Hypothalamus (tissue), 51 donors: ENCODE data around the gene B4GALNT3.
A peak's percentile ranks its signal among the peaks of the same experiment; 100 is the strongest.
"Not testable (repeated sequence)": the region's sequence is repeated elsewhere in the genome, so short reads cannot be mapped to it uniquely, and the experiment has no call there.

Experiments used
- DNase-seq, 51 donors: peaks; one replicate each; lab custom pipeline; 2025; lab: John Stamatoyannopoulos, UW

The B4GALNT3 gene

GRCh38 chr12:570921-571794 is 111.4 kb downstream of the B4GALNT3 start:
- DNase-seq = peak in 11 of 51 donors; percentile 13 to 56 (median 25)

- DNase-seq = no peak
These were observed 112.2 kb downstream of the B4GALNT3 start for GRCh38 chr12:571795-572531.

GRCh38 chr12:572532-572899 is 112.8 kb downstream of the B4GALNT3 start:
- no peak for DNase-seq

DNA sequence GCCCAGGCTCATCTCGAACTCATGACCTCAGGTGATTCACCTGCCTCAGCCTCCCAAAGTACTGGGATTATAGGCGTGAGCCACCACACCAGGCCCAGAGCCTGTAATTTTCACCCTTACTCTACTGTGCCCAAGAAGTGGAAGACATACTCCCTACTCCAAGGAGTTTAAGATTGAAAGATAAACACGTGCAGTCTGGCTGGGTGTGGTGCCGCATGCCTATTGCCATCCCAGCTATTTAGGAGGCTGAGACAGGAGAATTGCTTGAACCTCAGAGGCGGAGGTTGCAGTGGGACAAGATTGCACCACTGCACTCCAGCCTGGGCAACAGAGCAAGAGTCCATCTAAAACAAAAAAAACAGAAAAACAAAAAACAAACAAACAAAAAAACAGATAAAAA is 113.5 kb downstream of the B4GALNT3 start:
- DNase-seq = no peak

- DNase-seq = no peak
These were observed 114.9 kb downstream of the B4GALNT3 start for GRCh38 chr12:574475-575128.

GRCh38 chr12:575129-575502 is 115.4 kb downstream of the B4GALNT3 start:
- DNase-seq = no peak

DNA sequence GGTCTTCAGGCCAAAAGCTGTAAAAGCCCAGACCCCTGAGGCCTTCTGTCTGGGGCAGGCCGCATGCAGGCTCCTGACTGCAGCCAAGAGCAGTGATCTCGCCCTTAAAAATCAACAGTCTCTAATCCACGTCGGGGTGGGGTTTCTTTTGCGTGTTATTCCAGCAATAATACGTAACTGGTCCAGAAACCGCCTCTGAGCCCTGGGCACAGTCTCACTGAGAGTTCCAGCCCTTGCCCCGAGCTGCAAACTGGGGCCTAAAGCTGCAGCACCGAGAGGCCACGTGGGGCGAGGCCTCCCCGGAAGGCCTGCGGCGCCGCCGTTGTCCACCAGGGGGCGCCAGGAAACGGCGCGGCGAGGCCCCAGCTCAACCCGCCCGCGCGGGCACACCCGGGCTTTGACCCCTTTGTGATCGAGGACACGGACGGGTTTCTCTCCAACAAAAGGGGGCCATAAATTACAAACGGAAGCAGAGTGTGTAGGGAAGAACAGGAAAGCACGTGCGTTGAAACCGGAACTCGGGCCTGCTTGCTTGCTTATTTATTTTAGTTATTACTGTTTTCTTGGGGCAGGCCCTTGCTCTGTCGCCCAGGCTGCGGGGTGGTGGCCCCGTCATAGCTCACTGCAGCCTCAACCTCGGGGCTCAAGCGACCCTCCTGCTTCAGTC is 116.3 kb downstream of the B4GALNT3 start:
- DNase-seq = peak in 47 of 51 donors; percentile 19 to 88 (median 60)

DNA sequence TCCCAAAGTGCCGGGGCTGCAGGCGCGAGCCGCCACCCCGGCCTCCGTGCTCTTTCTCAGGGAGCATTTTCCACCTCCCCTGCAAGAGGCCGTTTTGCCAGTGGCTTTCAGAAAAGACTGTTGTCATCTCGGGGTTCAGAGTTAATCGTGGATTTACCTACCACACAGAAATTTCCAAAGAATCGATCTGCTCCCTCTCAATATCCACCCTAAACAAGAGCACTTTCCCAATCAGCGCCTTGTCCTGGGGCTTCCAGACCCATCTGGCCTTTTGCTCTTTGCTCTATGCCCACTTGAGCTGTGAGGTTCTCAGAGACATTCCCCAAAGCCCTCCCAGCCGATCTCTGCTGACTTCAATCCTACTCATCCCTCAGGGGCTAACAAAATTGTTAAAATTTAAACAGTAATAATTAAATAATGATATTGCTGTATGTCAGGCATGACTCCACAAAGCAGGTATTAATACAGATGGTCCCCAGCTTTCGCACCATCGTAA is 116.9 kb downstream of the B4GALNT3 start:
- DNase-seq = peak in 1 of 51 donors; percentile 36

DNA sequence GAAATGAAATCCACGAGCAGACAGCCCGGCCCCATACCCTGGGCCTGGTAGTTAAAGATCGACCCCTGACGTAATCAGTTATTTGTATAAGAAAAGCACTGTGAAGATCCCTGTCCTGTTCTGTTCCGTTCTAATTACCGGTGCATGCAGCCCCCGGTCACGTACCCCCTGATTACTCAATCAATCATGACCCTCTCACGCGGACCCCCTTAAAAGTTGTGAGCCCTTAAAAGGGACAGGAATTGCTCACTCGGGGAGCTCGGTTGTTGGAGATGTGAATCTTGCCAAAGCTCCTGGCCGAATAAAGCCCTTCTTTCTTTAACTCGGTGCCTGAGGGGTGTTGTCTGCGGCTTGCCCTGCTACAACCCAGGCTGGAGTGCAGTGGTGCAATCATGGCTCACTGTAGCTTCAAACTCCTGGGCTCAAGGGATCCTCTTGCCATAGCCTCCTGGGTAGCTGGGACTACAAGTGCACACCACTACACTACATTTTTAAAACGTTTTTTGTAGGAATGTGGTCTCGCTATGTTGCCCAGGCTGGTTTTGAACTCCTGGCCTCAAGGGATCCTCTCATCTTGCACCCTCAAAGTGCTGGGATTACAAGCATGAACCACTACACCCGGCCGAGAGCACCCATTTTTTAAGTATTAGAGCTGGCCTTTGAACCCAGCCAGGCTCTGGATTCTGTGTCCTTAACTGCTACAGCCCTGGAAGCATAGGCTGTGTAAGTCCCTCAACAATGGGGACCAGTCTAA is 118.4 kb downstream of the B4GALNT3 start:
- not testable (repeated sequence) for DNase-seq

- DNase-seq = no peak
These were observed 119.1 kb downstream of the B4GALNT3 start for GRCh38 chr12:578748-579419.

- no peak for DNase-seq
These were observed 119.8 kb downstream of the B4GALNT3 start for GRCh38 chr12:579420-580110.

DNA sequence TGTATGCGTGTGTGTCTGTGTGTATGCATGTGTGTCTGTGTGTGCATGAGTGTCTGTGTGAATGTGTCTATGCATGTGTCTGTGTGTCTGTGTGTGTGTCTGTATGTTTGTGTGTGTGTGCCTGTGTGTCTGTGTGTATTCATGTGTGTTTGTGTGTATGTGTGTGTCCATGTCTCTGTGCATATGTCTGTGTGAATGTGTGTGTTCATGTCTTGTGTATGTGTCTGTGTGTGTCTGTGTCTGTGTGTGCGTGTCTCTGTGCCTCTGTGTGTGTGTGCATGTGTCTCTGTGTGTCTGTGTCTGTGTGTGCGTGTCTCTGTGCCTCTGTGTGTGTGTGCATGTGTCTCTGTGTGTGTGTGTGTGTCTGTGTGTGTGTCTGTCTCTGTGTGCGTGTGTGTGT is 121.1 kb downstream of the B4GALNT3 start:
- DNase-seq = no peak

GRCh38 chr12:581321-581720 is 121.6 kb downstream of the B4GALNT3 start:
- no peak for DNase-seq

- no peak for DNase-seq
These were observed 122.0 kb downstream of the B4GALNT3 start for GRCh38 chr12:581746-582145.

DNA sequence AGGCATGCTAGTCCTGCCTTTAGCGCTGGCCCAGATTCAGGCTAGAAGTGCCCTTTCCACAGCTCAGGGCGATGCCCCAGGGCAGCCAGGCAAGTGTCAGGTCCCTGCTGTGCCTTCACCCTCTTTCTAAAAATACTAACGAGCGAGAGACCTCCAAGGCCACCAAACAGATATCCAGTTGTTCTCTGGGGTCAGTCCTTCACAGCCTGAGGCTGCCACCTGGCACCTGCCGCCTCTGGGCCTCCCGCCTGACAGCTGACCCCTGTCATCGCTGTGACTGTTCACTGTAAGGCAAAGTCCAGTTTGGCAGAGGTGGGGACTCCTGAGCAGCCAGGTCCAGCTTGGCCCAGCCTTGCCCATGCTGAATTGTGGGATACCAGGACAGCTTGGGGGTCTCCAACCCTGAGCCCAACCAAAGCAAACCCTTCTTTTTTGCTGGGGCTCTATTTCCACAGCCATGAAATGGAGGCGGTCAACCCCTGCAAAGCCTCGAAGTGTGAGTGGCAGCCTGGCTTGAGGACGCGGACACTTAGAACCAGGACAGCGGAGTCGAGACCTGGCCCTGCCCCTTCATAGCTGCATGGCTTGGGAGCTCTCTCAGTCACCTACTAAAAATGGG is 123.6 kb downstream of the B4GALNT3 start:
- no peak for DNase-seq

GRCh38 chr12:585062-586061 is 125.6 kb downstream of the B4GALNT3 start:
- DNase-seq = no peak
